Left kidney (tissue), 2 donors: ENCODE data around the gene ARPC2. TPM values are rescaled to one million over a fixed set of nuclear protein-coding genes. Genes with fewer than 3 reads are reported as not detected.

Experiments
- DNase-seq: peaks from one replicate; pipeline ENCODE4 v3.0.0-alpha.2; 2013
- polyA plus RNA-seq: library from polyadenylated mRNA; unstranded; fragments of 120-200 nt; gene quantifications from one replicate; pipeline ENCODE4 v1.2.1, GENCODE V29; 2013; ENCODE audit not compliant: insufficient read length

The ARPC2 gene
- polyA plus RNA-seq, 1 donor: 260 TPM

- DNase-seq: no peak
Measured at GRCh38 chr2:218202266-218202665, 14.7 kb upstream of the ARPC2 start.

DNA sequence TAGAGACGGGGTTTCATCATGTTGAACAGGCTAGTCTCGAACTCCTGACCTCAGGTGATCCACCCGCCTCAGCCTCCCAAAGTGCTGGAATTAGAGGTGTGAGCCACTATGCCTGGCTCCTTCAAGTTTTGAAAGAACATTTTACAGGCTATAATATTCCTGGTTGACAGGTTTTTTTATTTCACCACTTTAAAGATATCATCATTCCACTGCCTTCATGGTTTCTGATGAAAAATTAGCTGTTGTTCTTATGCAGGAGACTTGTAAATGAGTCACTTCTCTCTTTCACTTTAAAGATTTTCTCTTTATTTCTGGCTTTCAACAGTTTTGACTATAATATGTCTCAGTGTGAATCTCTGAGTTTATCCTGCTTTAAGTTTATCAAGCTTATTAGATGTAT, 7.9 kb upstream of the ARPC2 start:
- no peak for DNase-seq

DNA sequence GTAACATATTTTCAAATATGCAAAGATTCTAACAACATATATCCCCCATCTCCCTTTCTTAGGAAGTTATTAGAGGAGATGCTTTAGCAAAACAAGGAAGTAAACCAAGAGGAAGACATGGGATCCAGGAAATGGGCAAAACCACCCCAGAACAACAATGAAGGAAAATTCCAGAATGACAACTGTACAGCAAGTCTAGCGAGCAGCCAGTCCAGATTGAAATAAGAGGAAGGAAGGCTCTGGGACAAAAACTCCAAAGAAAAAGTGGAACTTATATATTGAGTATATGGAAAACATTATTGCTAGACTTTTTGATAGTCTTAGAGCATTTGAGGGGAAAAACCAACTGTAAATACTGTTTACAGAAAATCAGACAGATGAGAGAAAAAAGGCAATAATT, 2.9 kb upstream of the ARPC2 start:
- no peak for DNase-seq

- DNase-seq: no peak
Measured at GRCh38 chr2:218216336-218216673, 684 bp upstream of the ARPC2 start.

- peak; percentile 18 for DNase-seq
Measured at GRCh38 chr2:218217360-218218267, 625 bp downstream of the ARPC2 start.

DNA sequence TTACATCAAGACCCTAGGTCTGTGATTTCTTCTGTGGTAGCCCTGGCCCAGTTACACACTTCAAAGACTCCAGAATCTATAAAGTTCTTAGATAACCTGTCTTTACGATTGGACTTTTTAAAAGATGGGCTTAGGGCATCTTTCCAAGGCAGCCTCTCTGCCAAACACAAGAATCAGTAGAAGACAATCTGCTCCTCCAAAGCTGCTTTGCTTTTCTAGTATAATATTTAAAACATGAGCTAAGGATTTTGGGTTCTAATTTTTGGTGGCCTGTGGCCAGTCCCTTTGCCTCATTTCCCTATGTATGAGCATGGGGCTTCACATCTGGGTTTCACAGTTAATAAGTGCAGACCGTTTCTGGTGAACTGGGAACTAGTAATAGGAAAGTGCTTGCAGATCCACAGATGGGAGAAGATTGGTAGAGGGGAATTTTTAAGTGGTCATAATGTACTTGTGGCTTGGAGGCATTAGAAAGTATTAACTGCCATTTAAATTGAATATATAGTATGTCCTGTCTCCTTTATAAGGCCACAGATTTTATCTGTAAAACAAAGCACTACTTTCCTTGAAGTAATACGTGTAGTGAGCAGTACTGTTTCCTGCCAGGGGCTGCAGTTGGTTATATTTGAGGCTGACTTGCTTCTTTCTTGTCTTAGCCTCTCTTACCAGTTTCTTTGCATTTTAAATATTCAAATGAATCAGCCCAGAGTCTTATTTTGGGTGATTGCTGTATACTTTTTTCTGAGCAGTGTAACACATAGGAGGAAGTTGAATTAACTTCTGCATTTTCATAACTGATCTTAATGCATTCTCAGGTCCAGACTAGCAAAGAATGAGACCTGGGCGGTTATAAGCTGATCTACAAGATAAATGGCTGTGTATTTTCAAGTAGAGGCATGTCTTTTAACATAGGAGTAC, 1.5 kb downstream of the ARPC2 start:
- no peak for DNase-seq

DNA sequence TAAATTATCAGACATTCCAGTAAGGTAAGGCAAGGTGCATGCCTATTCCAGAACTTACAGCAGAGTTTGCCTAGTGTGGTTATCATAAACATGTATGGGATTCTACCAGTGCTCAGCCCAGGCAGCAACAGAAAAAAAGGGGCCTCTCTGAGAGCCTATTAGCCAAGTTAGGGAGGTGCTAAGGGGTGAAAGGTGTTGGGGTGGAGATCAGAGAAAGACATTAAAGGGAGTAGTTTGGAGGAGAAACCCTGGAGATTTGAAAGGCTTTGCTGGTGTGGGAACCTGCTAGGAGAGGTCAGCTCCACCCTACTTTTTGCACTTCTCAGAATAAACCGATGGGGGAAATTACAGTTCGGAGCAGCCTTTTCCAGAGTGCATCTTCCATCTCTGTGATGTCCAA, 2.9 kb downstream of the ARPC2 start:
- DNase-seq: no peak

GRCh38 chr2:218221000-218221399, 4.0 kb downstream of the ARPC2 start:
- DNase-seq: no peak

GRCh38 chr2:218223046-218223445, 6.1 kb downstream of the ARPC2 start:
- no peak for DNase-seq

- no peak for DNase-seq
Measured at GRCh38 chr2:218224186-218224585, 7.2 kb downstream of the ARPC2 start.

DNA sequence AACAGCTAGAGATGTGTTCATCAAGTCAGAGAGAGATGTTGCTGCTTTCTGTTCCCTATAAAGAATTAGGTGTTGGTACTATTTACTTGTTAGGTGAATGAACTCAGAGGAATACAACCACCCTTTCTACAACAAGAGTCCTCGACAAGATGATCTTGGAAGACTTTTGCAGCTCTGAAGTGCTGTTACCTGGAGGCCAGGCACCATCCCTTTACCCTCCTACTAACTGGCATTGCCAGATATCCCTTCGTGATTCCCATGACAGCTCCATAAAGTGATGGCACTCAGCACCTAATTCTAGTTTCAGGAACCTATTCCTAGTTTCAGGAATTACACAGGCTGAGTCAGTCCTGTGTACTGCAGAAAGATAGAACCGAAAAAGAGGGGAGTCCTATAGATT, 9.9 kb downstream of the ARPC2 start:
- DNase-seq: no peak

GRCh38 chr2:218228366-218229090, 11.5 kb downstream of the ARPC2 start:
- no peak for DNase-seq

DNA sequence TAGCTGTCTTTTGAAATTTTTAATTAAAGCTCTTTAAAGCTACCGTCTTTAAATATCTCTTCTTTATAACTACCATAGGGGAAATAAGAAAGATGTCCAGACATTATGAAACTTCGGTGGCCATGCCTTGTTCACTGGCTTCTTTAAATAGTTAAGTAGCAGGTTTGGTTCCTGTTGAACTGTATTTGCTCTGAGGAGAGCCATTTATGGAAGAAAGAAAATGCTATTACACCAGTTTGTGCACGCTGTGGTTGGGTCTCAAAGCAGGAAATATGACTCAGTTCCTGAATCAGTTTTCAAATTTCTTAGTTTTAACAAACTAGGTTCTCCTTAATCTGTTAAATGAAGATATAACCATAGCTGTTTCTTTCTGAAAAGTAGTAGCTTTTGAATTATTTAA, 12.2 kb downstream of the ARPC2 start:
- DNase-seq: no peak

DNA sequence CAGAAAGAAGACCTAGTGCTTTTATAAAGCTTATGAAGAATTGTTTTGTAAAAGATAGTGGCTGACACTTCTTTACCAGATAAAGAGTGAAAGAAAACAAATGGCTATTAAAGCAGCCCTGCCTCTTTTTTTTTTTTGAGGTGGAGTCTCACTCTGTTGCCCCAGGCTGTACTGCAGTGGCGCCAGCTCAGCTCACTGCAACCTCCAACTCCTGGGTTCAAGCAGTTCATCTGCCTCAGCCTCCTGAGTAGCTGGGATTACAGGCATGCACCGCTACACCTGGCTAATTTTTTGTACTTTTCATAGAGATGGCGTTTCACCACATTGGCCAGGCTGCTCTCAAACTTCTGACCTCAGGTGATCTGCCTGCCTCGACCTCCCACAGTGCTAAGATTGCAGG, 12.9 kb downstream of the ARPC2 start:
- no peak for DNase-seq

- DNase-seq: no peak
Measured at GRCh38 chr2:218230882-218231281, 13.9 kb downstream of the ARPC2 start.

- DNase-seq: no peak
Measured at GRCh38 chr2:218233543-218233942, 16.6 kb downstream of the ARPC2 start.

DNA sequence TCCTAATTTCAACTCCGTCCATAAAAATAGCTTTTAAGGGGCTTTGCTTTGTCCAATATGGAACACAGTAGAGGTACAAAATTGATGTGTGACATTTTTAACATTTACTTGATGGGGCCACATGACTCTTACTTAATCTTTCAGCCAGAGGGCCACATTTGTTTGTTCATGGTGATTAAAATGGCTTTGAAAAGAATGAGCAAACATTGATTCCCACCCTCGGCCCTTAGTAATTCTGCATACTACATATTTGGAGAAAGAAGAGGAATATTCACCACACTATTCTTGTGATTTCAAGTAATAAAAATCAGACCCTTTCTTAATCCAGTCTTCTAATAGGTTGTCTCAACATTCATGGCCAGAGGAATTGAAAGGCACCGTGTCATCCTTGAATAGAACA, 17.5 kb downstream of the ARPC2 start:
- DNase-seq: no peak

DNA sequence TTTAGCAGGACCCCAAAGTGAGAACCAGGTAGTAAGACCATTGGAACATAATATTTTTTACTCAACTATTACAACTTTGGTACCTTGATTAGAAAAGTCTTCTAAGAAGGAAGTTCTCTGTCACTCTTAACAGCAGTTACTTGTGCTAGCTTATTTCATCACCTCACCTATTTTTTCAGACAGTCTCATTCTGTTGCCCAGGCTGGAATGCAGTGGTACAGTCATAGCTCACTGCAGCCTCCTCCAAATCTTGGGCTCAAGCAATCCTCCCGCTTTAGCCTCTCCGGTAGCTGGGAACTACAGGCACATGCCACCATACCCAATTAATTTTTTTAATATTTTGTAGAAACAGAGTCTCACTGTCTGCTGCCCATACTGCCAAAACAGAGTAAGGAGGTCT, 18.0 kb downstream of the ARPC2 start:
- no peak for DNase-seq

DNA sequence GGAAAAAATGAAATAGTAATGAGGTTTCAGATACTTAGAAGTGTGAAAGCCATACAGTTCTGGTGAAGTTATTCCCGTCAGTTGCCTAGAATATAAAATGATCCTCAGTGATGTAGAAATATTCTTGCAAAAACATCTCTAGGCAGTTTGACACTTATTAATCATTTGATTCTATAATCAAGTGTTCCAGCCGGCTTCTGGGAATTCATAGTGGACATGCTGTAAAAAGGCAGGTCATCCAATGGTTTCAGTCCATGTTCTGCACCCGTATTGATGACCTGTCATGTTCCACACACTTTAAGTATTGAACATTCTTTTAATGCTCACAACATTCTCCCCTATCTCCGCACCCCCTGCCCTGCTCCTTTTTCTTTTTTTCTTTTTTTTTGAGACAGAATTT, 19.8 kb downstream of the ARPC2 start:
- no peak for DNase-seq

- no peak for DNase-seq
Measured at GRCh38 chr2:218238887-218239286, 21.9 kb downstream of the ARPC2 start.

DNA sequence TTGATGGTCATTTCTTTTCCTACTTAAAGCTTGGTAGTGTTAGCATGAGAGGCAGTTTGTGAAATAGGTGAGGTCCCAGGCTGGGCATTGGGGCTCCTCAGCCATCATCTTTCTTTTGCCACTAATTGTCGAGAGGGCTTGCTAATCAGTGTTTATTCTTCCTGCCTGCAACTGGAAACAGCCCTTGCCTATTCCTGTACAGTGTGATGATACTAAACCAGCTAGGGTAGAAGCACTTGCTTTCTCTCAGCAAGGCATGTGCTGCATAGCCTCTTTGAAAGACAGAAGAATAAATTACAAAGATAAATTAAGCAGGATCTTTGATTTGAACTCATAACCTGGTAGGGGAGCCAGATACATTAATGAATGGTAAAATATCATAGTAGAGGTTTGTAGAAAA, 27.2 kb downstream of the ARPC2 start:
- DNase-seq: no peak

GRCh38 chr2:218244665-218245064, 27.7 kb downstream of the ARPC2 start:
- DNase-seq: no peak

DNA sequence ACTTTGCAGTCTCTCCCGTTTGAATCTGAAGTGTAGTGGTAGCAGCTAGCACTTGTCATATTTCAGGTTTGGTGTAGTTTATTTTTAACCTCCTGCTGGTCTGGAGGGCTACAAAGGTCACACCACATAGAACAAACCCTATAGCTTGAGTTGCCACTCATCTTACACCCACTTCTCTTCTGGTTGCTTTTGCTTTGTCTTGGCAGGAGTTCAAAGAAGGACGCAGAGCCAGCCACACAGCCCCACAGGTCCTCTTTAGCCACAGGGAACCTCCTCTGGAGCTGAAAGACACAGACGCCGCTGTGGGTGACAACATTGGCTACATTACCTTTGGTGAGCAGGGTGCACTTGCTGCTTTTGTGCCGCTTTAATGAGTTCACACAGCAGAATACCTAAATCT, 28.2 kb downstream of the ARPC2 start:
- DNase-seq: no peak
